ENCODE measurements around the gene CHN2.

CHN2 gene

GRCh38 chr7:29490094-29490607 is 295.6 kb downstream of the CHN2 start:
- TF ChIP-seq CTCF (IDR thresholded peaks at IDR 0.05; ENCODE audit: low read depth, low read length) = no peak
- Histone ChIP-seq H3K4me3 (ENCODE audit: low read depth, low read length) (no peak overlapping the region), H3K9me3 (ENCODE audit: severe bottlenecking) (no peaks in the 10 kb centered on the region), H3K36me3 (no peaks in the 10 kb centered on the region), H3K27me3 (ENCODE audit: insufficient read depth, low read depth, severe bottlenecking) (no peaks in the 10 kb centered on the region), H3K27ac (no peak overlapping the region)
- DNase-seq = no peak

GRCh38 chr7:29494350-29494749 is 299.8 kb downstream of the CHN2 start:
- no peak overlapping the region for H3K27ac ChIP-seq
- no peak overlapping the region for H3K4me3 ChIP-seq (ENCODE audit: low read depth, low read length)
- H3K27me3 ChIP-seq (ENCODE audit: insufficient read depth, low read depth, severe bottlenecking) = no peaks in the 10 kb centered on the region
- no peak for DNase-seq
- TF ChIP-seq CTCF (IDR thresholded peaks at IDR 0.05; ENCODE audit: low read depth, low read length) = no peak
- H3K36me3 ChIP-seq = no peaks in the 10 kb centered on the region
- H3K9me3 ChIP-seq (ENCODE audit: severe bottlenecking) = no peaks in the 10 kb centered on the region

GRCh38 chr7:29495653-29496052 is 301.1 kb downstream of the CHN2 start:
- H3K4me3 ChIP-seq (ENCODE audit: low read depth, low read length) = no peak overlapping the region
- no peak for TF ChIP-seq CTCF (IDR thresholded peaks at IDR 0.05; ENCODE audit: low read depth, low read length)
- no peak overlapping the region for H3K27ac ChIP-seq

GRCh38 chr7:29496355-29497020 is 301.9 kb downstream of the CHN2 start:
- H3K9me3 ChIP-seq (ENCODE audit: severe bottlenecking) = no peaks in the 10 kb centered on the region
- no peak for DNase-seq
- H3K36me3 ChIP-seq = no peaks in the 10 kb centered on the region
- H3K4me3 ChIP-seq (ENCODE audit: low read depth, low read length) = no peak overlapping the region
- H3K27me3 ChIP-seq (ENCODE audit: insufficient read depth, low read depth, severe bottlenecking) = no peaks in the 10 kb centered on the region
- no peak overlapping the region for H3K27ac ChIP-seq
- TF ChIP-seq CTCF (IDR thresholded peaks at IDR 0.05; ENCODE audit: low read depth, low read length) = no peak

More at GRCh38 chr7:29495653-29496052, 301.1 kb downstream of the CHN2 start:
- Histone ChIP-seq H3K36me3 (no peaks in the 10 kb centered on the region), H3K9me3 (ENCODE audit: severe bottlenecking) (no peaks in the 10 kb centered on the region), H3K27me3 (ENCODE audit: insufficient read depth, low read depth, severe bottlenecking) (no peaks in the 10 kb centered on the region)
- DNase-seq = no peak

- H3K9me3 ChIP-seq (ENCODE audit: severe bottlenecking) = no peaks in the 10 kb centered on the region
- H3K27ac ChIP-seq = no peak overlapping the region
- TF ChIP-seq CTCF (IDR thresholded peaks at IDR 0.05; ENCODE audit: low read depth, low read length) = no peak
- H3K4me3 ChIP-seq (ENCODE audit: low read depth, low read length) = no peak overlapping the region
- no peak for DNase-seq
- no peaks in the 10 kb centered on the region for H3K27me3 ChIP-seq (ENCODE audit: insufficient read depth, low read depth, severe bottlenecking)
- H3K36me3 ChIP-seq = no peaks in the 10 kb centered on the region; the same call in 1 of the 2 replicates
Measured at GRCh38 chr7:29499932-29500331, 305.4 kb downstream of the CHN2 start.

- no peak overlapping the region for H3K27ac ChIP-seq
- no peak for TF ChIP-seq CTCF (IDR thresholded peaks at IDR 0.05; ENCODE audit: low read depth, low read length)
- H3K36me3 ChIP-seq = peaks cover 3% of the 10 kb centered on the region; the same call in 1 of the 2 replicates
Measured at GRCh38 chr7:29500719-29501118, 306.1 kb downstream of the CHN2 start.

More at GRCh38 chr7:29500719-29501118, 306.1 kb downstream of the CHN2 start:
- H3K4me3 ChIP-seq (ENCODE audit: low read depth, low read length) = no peak overlapping the region
- H3K9me3 ChIP-seq (ENCODE audit: severe bottlenecking) = no peaks in the 10 kb centered on the region
- no peak for DNase-seq
- H3K27me3 ChIP-seq (ENCODE audit: insufficient read depth, low read depth, severe bottlenecking) = no peaks in the 10 kb centered on the region

Data from WERI-Rb-1 (cell line).